Activated effector memory CD4-positive, alpha-beta T cell treated with anti-CD3 and anti-CD28 coated beads, Interleukin-2, amount 50 U/mL, for 16 hours (primary cell): Measurements from ENCODE around the gene TMOD1.

ENCODE experiments used
- DNase-seq: peaks from one replicate; pipeline ENCODE4 v3.0.0-alpha.2; 2020

The TMOD1 gene

DNA sequence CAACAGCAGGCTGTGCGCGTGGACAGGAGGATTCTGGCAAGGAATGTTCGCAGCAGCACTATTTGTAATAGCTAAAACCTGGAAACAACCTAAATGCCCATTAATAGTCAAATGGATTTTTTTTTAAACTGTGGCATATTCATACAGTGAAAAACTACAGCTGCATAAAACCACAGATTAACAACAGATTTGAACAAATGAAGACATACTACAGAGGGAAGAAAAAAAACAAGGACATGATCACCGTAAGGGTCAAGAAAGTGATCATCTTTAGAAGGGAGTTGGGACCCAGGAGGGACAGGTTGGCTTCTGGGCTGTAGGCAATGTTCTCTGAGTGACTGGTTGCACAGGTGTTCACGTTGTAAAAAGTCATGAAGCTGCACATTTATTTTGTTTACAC, 1.2 kb upstream of the TMOD1 start:
- DNase-seq, result no peak

DNA sequence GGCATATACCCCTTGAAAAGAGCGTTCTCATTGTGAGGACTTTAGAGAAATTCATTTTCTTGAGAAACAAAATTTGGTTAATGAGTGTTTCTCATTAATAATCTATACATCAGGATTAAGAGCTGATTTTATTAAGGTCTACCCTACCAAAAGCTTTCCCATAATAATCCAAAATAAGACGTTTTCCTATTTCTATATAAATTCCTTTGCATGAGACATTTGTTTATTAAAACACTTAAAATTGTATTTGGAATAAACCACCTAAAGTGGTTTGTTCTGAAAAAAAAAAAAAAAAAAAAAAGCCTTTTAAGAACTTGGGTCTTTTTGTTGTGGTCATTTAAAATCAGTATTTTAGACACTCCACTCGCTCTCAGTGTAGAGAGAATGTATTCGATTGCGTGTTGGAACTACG, 695 bp upstream of the TMOD1 start:
- no peak for DNase-seq

DNA sequence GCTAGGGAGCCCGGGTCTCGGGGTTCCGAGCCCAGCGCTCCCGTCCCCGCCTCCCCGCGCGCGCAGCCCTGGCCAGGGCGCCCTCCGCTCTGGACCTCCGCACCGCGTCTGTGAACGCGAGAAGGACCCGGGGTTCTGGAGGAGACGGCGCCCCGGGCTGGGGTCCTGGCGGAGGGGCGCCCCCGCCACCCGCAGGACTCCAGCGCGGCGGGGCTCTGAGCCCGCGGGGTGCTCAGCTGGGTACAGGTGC, 431 bp downstream of the TMOD1 start:
- no peak for DNase-seq

DNA sequence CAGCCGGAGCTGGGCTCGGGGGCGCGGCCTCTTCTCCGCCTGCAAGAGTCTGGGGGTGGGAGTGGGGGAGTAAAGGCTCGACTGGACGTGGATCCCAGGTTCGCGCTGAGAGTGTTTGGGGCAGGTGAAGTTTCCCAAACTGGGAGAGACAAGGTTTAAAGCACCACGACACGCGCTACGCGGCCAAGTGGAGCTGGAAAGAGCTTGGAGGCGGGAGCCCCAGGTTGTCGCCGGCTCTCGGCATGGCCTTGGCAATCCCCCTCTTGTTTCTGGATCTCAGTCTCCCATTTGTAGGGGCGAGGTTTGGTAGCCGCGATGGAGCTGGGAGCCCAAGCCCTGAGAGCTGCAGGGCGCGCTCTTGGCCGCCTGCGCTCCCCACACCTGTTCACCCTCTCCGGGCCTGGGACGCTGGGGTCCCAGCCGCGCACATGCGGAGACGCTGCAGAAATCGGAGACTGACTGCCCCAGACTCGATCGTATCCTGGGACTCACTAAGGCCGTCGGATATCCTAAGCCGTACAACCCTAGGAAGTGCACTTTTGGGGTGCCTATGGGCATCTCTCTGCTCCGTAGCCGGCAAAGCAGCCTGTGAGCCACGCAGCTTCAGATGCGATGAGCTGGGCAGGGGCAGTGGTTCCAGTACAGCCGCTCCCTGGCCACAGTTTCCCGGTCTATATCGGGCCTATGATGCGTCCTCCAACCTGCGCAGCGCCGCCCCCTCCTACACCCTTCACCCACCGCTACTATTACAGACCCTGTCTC, 937 bp downstream of the TMOD1 start:
- DNase-seq, result no peak

DNA sequence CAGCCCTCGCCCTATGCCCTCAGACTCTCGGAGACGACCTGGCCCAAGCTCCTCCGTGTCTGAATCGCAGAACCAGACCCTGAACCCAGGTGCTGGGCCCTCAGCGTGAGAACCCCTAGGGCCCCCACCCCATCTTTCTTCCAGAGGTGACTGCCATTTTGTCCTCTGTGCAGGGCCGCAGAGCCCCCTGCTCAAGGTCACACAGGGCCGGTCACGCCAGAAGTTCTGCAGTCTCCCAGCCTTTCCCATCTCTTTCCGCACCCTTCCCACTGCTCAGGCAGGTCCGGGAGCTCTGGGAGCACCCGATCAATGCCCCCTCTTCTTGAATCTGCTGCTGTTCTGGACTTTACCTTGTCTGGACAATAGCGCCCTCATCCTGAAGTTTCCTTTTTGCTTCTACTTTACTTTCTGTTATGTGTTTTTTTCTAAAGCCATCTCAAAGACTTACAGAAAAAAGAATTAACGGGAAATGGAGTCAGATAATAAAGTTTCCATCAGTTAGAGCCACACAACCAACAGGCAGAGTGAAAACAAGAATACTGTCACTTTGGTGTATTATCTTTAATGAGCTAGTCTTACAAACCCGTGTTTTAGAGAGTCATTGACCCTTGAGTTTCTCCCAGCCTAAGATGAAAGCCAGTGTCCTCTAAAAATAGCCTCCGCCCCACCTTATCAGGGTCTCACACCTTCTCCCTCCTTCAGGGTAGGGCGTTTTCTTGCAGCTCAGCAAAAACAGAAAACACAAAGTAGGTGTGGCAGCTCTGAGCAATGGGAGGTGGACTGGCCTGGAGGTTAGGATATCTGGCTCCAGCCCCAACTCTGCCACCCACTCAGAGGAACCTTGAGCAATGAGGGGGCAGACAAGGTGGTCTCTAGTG, 1.8 kb downstream of the TMOD1 start:
- DNase-seq, result no peak

DNA sequence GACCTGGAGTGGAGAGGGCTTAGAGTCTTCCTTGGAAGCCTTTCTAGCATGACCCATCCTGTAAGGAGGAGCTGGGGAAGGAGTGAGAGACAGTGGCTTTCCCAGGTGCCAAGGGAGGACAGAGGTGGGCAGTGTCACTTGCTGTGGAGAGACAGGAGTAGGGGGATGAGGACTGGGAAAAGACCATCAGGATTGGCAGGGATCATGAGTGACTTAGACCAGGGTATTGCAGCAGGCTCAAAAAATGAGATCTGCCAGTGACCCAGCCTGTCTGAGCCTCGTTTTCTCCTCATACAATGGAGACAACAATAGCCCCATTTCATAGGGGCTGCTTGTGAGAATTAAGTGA, 2.4 kb downstream of the TMOD1 start:
- DNase-seq, result no peak

DNA sequence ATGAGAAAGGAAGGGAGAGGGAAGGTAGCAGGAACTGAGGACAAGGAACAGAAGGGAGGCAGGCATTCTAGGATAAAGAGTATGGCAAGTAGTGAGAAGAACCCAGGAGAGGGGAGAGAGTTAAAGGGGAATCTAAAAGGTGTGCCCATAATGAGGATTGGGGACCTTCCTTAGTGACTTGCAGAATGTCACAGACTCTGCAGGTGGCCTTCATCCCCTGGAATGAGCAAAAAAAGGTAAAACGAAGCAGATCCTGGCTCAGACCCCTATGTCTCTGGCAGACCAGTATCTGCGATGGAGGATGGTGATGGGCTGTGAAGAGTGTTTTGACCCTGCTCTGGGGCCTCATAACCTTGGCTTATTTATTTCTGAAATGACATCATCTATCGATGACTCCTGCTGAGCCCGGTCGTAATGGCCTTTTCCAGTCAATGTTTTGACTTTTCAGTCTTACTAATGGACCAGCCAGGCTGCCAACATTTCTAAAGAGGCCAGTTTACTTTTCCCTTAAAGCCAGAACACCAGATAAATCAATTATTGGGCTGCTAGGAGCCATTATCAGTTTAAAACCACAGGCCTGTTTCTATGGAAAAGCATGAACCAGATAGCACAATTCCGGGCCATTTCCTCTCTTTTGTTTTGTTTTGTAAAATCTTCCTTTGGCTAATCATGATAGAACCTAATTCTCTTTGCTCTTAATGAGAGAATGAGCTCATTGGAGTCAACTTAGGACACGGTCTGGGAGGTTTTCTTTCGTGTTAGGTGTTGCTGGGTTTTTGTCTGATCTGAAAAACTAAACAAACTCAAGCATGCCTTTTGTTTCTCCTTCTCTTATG, 3.1 kb downstream of the TMOD1 start:
- DNase-seq, result no peak

DNA sequence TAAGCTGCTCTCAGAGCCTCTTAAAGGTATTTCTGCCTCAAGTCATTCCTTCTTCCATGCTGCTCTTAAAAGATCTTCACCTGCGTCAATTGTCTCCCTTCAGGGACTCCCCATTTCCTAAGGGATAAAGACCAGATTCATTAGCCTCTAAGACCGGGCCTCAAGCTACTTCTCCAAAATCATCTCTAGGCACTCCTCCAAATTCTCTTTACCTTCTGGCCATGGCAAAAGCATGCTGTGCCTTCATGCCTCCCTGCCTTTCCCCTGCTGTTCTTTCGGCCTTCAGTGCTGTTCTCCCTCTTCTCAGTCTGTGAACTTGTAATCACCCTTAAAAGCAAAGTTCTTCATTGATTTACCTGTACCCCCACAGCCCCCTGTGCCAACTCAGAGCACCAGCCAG, 4.4 kb downstream of the TMOD1 start:
- no peak for DNase-seq

DNA sequence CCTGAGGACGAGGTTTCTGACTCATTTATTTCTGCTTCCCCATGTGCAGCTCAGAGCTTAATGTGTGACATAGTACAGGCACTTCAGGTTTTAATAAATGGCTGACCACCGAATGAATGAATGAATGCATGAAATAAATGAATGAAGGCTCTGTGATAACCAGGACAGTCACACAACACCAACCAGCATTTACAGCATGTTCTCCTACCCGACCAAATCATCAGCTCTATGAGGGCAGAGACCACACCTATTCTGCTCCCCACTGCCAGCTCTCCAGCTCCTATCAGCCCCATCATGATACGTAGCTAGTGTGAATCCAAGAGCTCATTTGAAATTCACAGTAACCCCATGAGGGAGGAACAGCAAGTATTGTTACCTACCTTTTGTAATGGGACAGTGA, 4.8 kb downstream of the TMOD1 start:
- DNase-seq, result no peak

DNA sequence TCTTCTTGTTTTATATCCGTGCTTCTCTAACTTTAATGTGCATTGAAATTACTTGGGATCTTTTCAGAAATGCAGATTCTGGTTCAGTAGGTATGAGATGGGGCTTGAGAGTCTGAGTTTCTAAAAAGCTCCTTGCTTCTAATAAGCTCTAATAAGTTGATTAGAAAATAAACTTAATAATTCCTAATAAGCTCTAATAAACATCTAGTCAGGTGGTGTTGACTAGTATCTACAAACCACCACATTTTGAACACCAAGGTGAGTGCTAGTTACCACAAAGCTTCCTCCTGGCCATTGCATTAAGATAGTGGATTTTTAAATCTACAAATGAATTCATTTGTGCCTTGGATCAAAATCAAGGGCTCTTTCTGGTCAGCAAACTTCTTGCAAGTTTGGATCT, 5.3 kb downstream of the TMOD1 start:
- no peak for DNase-seq

DNA sequence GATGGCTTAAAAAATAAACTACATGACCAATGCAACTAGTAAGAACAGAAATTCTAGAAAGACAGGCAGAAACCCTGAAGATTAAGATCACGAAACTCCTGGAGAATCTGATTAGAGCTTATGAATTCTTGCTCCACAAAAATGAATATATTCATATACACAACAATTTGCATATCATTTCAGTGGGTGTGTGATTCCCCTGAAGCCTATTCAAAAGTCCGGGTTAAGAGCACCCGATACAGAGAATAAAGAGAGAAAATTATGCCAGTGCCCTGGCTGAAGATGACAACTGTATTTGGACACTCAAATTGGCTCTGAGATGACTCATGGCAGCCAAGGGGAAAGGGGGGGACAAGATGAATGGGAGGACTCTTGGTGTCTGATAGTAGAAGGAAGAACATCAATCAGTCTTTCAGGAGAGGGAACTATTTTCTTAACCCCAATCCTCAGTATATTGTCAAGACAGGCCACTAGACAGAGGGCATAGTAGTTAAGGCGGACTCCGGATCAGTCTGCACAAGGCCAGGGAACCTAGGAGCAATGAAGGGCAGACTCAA, 6.0 kb downstream of the TMOD1 start:
- DNase-seq, result no peak

DNA sequence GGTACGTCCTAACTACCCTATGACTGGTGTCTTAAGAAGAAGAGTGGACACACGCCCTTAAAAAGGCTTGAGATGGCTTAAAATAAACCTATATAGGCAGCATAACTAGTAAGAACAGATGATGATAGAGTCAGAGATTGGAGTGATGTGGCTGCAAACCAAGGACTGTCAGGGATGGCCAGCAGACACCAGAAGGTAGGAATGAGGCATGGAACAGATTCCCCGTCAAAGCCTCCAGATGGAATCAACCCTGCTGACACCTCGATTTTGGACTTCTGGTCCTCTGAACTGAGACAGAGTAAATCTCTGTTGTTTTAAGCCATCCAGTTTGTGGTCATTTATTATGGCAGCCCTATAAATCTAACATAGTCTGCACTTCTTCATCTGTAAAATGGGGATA, 7.4 kb downstream of the TMOD1 start:
- no peak for DNase-seq

DNA sequence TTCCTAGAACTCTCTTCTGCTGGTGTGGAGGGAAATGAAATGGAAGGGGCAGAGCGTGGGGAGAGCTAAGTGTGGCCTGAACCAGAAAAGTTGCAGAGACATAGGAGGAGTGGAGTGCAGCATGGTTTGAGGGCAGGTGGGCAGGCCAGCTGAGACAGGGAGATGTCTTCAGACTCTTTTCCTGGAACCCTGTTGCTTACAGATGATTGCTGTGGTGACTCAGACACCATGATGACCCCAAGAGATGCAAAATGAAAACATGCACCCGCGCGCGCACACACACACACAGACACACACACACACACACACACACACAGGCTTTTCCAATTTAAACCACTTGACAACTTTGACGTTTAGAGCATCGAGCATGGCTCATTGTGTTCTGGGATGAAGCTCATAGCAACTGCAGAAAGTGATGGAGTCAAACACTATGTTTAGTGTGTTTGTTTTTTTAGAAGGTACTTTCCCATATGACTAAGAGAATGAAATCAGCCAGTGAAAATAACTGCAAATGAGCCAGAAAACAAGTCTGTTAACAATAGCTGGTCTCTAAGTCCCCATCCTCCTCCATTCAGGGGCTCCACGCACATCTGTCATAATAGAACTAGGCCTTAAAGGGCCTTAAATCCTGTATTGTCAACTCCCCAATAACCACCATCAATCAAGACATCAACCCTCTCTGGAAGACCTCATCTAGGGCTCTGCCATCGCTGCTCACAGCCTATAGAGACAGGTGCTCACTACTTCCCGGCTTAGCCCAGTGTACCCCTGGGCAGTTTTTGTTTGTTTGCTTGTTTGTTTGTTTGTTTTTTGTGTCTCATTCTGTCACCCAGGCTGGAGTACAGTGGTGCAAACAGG, 9.6 kb downstream of the TMOD1 start:
- DNase-seq, result no peak

DNA sequence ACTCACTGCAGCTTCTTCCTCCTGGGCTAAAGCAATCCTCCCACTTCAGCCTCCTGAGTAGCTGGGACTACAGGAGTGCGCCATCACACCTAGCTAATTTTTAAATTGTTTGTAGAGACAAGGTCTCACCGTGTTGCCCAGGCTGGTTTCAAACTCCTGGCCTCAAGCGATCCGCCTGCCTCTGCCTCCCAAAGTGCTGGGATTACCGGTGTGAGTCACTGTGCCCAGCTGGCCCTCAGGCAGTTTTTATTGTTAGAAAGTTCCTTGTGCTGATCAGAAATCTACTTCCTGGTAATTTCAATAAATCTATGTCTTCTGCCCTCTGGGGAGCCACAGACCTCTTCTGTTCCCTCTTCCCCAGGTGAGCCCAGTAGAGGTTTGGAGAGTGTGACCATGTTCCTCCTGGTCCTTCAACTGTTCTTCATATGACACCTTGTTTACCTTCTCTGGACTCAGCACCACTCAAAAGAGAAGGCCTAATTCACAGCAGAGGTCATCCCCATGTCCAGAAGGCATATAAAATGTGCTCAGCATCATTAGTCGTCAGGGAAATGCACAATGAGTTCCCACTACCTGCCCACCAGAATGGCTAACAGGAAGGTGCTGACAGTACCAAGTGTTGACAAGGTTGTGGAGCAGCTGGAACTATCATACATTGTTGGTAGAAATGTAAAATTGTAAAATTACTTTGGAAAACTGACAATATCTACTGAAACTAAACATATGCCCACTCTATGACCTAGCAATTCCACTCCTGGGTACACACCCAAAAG, 10.4 kb downstream of the TMOD1 start:
- no peak for DNase-seq

DNA sequence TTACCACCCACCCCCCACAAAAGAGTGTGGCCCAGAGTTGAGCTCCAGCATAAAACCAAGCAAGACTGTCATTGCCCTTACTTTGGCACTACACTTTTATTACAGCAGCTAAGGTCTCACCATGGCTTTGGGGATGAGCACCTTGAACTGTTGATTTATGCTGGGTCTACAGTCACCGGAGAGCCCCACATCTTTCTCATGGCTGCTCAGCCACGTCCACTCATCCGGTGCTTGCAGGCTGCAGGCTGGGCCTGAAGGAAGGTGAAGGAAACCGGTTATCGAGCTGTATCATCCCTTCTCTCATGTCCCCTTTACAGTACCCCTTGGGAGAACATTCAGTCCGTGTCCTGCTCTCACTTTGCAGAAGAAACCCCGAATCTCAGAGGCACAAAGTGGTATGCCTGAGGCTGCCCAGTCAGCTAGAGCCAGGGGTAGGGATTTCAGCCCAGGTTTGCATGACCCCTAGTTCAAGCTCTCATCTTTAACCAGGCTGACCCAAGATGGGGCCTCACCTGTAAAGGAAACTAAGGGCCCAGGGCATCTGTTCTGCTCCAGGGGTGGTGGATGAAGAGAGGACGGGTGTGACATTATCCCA, 11.6 kb downstream of the TMOD1 start:
- no peak for DNase-seq

DNA sequence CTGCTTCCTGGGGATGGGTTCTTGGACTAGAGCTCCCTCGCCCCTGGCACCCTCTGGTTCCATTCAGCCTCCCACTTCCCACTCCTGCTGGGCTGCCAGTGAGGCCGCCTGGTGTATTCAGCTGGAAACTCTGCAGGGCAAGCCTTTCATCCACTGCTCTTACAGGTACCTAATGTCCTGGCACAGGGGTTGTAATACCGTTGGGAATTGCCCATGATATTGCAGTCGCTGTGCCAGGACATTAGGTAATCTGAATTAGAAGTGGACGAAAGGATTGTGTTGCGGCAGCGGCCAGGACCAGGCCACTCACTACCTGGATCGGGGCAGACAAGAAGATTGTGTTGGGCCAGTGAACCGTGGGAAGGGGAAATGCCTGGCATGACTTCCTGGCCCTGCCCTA, 13.1 kb downstream of the TMOD1 start:
- no peak for DNase-seq

DNA sequence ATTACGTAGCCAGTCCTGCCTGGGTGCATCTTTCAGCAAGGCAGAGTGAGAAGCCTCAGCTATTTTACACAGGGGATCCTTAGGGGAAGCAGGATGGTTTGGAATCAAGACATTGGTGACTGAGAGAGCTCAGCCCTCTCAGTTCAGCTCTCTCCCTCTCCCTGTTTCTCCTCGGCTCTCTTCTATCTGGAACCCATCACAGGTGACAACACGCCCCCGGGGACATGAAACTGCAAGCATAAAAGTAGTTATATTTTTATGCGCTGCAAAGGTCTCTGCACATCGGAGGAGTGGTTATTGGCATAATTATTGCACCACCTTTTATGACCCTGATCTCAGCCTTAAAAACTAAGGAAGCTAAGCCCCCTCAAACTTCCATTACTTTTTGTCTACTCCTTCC, 14.2 kb downstream of the TMOD1 start:
- DNase-seq, result no peak

DNA sequence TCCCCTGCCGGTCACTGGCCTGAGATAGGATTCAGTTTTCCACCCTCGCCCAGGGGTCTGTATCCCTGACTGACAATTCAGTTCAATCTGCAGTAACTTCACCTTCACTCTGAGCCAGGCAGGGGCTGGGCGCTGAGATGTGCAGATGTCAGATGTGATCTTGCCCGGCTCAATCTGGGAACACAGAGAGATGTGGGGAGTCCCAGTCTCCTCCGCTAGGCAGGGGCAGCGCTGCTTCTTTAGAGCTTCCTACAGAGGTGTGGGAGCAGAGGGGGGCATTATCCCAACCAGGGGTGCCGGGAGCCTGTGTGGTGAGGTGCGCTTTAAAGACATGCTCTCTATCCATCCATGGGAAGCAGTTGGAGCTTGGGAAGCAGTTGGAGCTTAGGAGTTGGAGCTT, 14.6 kb downstream of the TMOD1 start:
- DNase-seq, result no peak

DNA sequence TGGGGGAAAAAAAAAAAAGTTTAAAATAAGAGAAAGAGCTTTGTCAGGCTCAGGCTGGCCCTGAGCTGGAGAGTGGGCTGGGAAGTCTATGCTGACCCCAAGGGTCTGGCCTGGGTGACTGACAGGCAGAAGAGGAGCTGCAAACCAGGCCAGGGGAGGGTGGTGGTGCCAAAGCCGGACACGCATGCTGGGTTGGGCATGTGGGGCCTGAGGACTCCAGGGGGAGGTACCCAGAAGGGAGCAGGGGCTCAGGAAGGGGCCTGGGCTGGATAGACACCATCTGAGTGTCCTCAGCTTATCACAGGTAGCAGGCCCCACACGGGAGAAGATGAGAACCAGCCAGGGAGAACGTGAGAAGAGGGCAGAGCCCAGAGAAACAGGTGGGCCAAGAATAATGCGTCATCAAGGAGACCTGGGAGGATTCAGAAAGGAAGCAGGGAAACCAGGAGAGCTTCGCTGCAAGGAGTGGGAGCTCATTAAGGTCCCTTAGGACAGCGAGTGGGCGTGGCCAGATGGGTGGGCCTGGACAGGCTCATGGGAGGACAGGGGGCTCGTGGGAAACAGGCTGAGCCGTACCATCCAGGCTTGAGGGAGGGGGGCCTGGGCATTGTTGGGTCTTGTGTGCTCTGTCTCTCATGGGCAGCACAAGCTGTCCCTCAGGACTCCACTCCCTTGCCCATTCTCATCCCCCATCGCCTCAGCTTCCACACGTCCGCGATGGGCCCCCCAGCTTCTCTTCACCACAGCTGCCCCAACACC, 16.0 kb downstream of the TMOD1 start:
- no peak for DNase-seq

DNA sequence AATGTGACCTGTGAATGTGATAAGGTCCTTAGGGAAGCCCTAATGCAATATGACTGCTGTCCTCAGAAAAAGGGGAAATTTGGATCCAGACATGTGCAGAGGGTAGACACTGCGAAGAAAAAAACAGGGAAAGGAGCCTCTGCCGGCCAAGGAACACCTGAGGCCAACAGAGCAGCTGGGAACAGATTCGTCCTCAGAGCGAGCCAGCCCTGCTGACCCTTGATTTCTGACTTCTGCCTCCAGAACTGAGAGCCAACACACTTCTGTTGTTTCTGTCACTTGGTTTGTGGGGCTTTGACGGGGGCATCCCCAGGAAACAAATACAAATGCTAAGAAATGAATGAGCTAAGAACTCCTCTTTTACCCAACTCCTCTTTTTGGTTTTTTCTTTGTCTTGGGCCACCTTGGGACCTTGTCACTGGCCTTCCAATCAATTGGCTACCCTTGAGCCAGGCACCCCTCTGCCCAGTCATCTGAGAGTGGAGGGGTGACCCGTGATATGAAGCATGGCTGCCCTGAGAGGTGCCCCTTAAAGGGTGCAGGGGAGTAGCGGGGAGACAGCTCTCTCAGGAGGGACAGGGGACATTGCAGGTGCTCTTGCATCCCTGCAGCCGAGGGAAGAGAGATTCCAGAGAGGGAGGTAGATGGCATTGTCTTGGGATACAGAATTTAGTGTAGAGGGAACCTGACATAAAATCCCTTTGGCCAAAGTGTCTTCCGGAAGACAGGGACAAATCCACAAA, 16.9 kb downstream of the TMOD1 start:
- DNase-seq, result no peak
